Jurkat, Clone E6-1 (cell line): ENCODE measurements around the gene MVD.

Source experiments
- DNase-seq: peaks from one replicate; pipeline ENCODE4 v3.0.0-alpha.2; 2011; ENCODE audit warnings: low read depth, low spot score
- H3K4me3 ChIP-seq: 2 replicates; pipeline ENCODE4 v1.5.1; 2011; ENCODE audit warnings: mild to moderate bottlenecking, low read length, control low read depth, moderate library complexity

The MVD gene

GRCh38 chr16:88661468-88661867 is 1.4 kb downstream of the MVD start:
- H3K4me3 ChIP-seq, result no peak overlapping the region
- DNase-seq, result no peak

- no peak overlapping the region for H3K4me3 ChIP-seq
- no peak for DNase-seq
These were observed 3.7 kb downstream of the MVD start for GRCh38 chr16:88659160-88659559.

GRCh38 chr16:88658714-88659113 is 4.2 kb downstream of the MVD start:
- H3K4me3 ChIP-seq, result no peak overlapping the region
- no peak for DNase-seq

GRCh38 chr16:88657371-88657770 is 5.5 kb downstream of the MVD start:
- no peak overlapping the region for H3K4me3 ChIP-seq
- DNase-seq, result no peak

GRCh38 chr16:88656291-88656980 is 6.5 kb downstream of the MVD start:
- DNase-seq, result no peak
- no peak overlapping the region for H3K4me3 ChIP-seq

GRCh38 chr16:88655733-88656281 is 7.1 kb downstream of the MVD start:
- DNase-seq, result no peak
- no peak overlapping the region for H3K4me3 ChIP-seq

GRCh38 chr16:88655053-88655732 is 7.7 kb downstream of the MVD start:
- H3K4me3 ChIP-seq, result no peak overlapping the region
- no peak for DNase-seq

GRCh38 chr16:88654363-88655052 is 8.4 kb downstream of the MVD start:
- no peak for DNase-seq
- no peak overlapping the region for H3K4me3 ChIP-seq

GRCh38 chr16:88653596-88654362 is 9.1 kb downstream of the MVD start:
- no peak for DNase-seq
- no peak overlapping the region for H3K4me3 ChIP-seq

GRCh38 chr16:88653101-88653500 is 9.8 kb downstream of the MVD start:
- DNase-seq, result no peak
- no peak overlapping the region for H3K4me3 ChIP-seq

GRCh38 chr16:88652762-88653063 is 10.2 kb downstream of the MVD start:
- DNase-seq, result no peak
- H3K4me3 ChIP-seq, result no peak overlapping the region

- no peak for DNase-seq
- no peak overlapping the region for H3K4me3 ChIP-seq
These were observed 10.7 kb downstream of the MVD start for GRCh38 chr16:88651989-88652761.

GRCh38 chr16:88651276-88651988 is 11.5 kb downstream of the MVD start:
- no peak for DNase-seq
- peak overlapping the region; percentile 79 for H3K4me3 ChIP-seq

GRCh38 chr16:88650749-88651275 is 12.1 kb downstream of the MVD start, which contains the start of gene CYBA:
CYBA (minus strand) TSS chr16:88651053; CDS start chr16:88651013, 40 bp downstream.
- H3K4me3 ChIP-seq, result peak within 1 kb of the TSS; percentile 79

GRCh38 chr16:88649924-88650748 is 12.8 kb downstream of the MVD start:
- DNase-seq, result no peak
- H3K4me3 ChIP-seq, result peak overlapping the region; percentile 79

More at GRCh38 chr16:88650749-88651275, 12.1 kb downstream of the MVD start, which contains the start of gene CYBA:
- DNase-seq, result peak; percentile 45

- peak overlapping the region; percentile 79; the same call in 1 of the 2 replicates for H3K4me3 ChIP-seq
- DNase-seq, result no peak
These were observed 13.5 kb downstream of the MVD start for GRCh38 chr16:88649195-88649923.
